Measurements from ENCODE around the gene C16orf92.

C16orf92 gene

DNA sequence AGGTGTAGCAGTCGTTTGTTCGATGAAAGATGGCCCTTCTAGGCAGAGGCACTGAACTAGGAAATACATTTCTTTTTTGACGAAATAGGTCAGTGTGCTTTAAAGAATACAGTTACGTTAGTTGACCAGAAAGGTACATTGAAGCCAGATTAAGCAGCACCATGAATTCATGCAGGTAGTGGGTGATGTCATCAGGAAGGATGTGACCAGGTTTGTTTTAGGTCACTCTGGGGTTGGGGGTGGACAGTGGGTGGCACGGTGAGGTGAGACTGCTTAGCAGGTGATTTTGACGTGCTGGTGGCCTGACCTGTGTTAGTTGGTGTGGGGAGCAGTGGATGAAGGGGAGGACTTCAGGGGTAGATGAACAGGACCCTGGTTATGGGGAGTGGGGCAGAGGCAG is 23.4 kb upstream of the C16orf92 start:
- peaks cover 10 to 14% of the 10 kb centered on the region in 2 donors for H3K4me1 ChIP-seq (ENCODE audit: control insufficient read depth in 1 of 2, insufficient read depth in 2 of 2, low read length in 2 of 2)
- H3K36me3 ChIP-seq (ENCODE audit: control insufficient read depth in 1 of 2, insufficient read depth in 2 of 2, low read length in 2 of 2), result peaks cover 0 to 30% of the 10 kb centered on the region in 2 donors
- H3K27ac ChIP-seq (ENCODE audit: low read length), result no peak overlapping the region
- H3K4me3 ChIP-seq (ENCODE audit: low read depth in 1 of 2, low read length in 2 of 2), result no peak overlapping the region
- no peaks in the 10 kb centered on the region for H3K9me3 ChIP-seq (ENCODE audit: control insufficient read depth in 1 of 2, low read length in 2 of 2)
- H3K27me3 ChIP-seq (ENCODE audit: low read depth, low read length), result no peaks in the 10 kb centered on the region

GRCh38 chr16:30000735-30001631 is 22.0 kb upstream of the C16orf92 start:
- no peaks in the 10 kb centered on the region for H3K27me3 ChIP-seq (ENCODE audit: low read depth, low read length)
- H3K36me3 ChIP-seq (ENCODE audit: control insufficient read depth in 1 of 2, insufficient read depth in 2 of 2, low read length in 2 of 2), result peaks cover 0 to 26% of the 10 kb centered on the region in 2 donors
- H3K4me1 ChIP-seq (ENCODE audit: control insufficient read depth in 1 of 2, insufficient read depth in 2 of 2, low read length in 2 of 2), result peaks cover 6 to 17% of the 10 kb centered on the region in 2 donors
- no peak overlapping the region for H3K27ac ChIP-seq (ENCODE audit: low read length)
- no peaks in the 10 kb centered on the region for H3K9me3 ChIP-seq (ENCODE audit: control insufficient read depth in 1 of 2, low read length in 2 of 2)
- H3K4me3 ChIP-seq (ENCODE audit: low read depth in 1 of 2, low read length in 2 of 2), result no peak overlapping the region

GRCh38 chr16:30002614-30003346 is 20.2 kb upstream of the C16orf92 start:
- Histone ChIP-seq H3K36me3 (ENCODE audit: control insufficient read depth in 1 of 2, insufficient read depth in 2 of 2, low read length in 2 of 2) (peaks cover 0 to 26% of the 10 kb centered on the region in 2 donors), H3K9me3 (ENCODE audit: control insufficient read depth in 1 of 2, low read length in 2 of 2) (no peaks in the 10 kb centered on the region), H3K4me1 (ENCODE audit: control insufficient read depth in 1 of 2, insufficient read depth in 2 of 2, low read length in 2 of 2) (peaks cover 0 to 8% of the 10 kb centered on the region in 2 donors), H3K27ac (ENCODE audit: low read length) (no peak overlapping the region), H3K27me3 (ENCODE audit: low read depth, low read length) (no peaks in the 10 kb centered on the region), H3K4me3 (ENCODE audit: low read depth in 1 of 2, low read length in 2 of 2) (no peak overlapping the region)

- no peak overlapping the region for H3K27ac ChIP-seq (ENCODE audit: low read length)
- no peak overlapping the region for H3K4me3 ChIP-seq (ENCODE audit: low read depth in 1 of 2, low read length in 2 of 2)
- peaks cover 0 to 8% of the 10 kb centered on the region in 2 donors for H3K4me1 ChIP-seq (ENCODE audit: control insufficient read depth in 1 of 2, insufficient read depth in 2 of 2, low read length in 2 of 2)
- H3K36me3 ChIP-seq (ENCODE audit: control insufficient read depth in 1 of 2, insufficient read depth in 2 of 2, low read length in 2 of 2), result peaks cover 0 to 26% of the 10 kb centered on the region in 2 donors
- no peaks in the 10 kb centered on the region for H3K9me3 ChIP-seq (ENCODE audit: control insufficient read depth in 1 of 2, low read length in 2 of 2)
- peaks cover 3% of the 10 kb centered on the region for H3K27me3 ChIP-seq (ENCODE audit: low read depth, low read length)
Observed at GRCh38 chr16:30003670-30004423, 19.2 kb upstream of the C16orf92 start.

- Histone ChIP-seq H3K27ac (ENCODE audit: low read length) (no peak overlapping the region), H3K4me3 (ENCODE audit: low read depth in 1 of 2, low read length in 2 of 2) (no peak overlapping the region), H3K9me3 (ENCODE audit: control insufficient read depth in 1 of 2, low read length in 2 of 2) (no peaks in the 10 kb centered on the region), H3K4me1 (ENCODE audit: control insufficient read depth in 1 of 2, insufficient read depth in 2 of 2, low read length in 2 of 2) (peaks cover 0 to 8% of the 10 kb centered on the region in 2 donors), H3K36me3 (ENCODE audit: control insufficient read depth in 1 of 2, insufficient read depth in 2 of 2, low read length in 2 of 2) (peaks cover 0 to 26% of the 10 kb centered on the region in 2 donors), H3K27me3 (ENCODE audit: low read depth, low read length) (peaks cover 3% of the 10 kb centered on the region)
Observed at GRCh38 chr16:30004424-30004776, 18.6 kb upstream of the C16orf92 start.

GRCh38 chr16:30004811-30005242 is 18.2 kb upstream of the C16orf92 start:
- no peaks in the 10 kb centered on the region for H3K9me3 ChIP-seq (ENCODE audit: control insufficient read depth in 1 of 2, low read length in 2 of 2)
- H3K27ac ChIP-seq (ENCODE audit: low read length), result no peak overlapping the region
- H3K4me1 ChIP-seq (ENCODE audit: control insufficient read depth in 1 of 2, insufficient read depth in 2 of 2, low read length in 2 of 2), result peaks cover 0 to 9% of the 10 kb centered on the region in 2 donors
- H3K4me3 ChIP-seq (ENCODE audit: low read depth in 1 of 2, low read length in 2 of 2), result no peak overlapping the region
- peaks cover 0 to 25% of the 10 kb centered on the region in 2 donors for H3K36me3 ChIP-seq (ENCODE audit: control insufficient read depth in 1 of 2, insufficient read depth in 2 of 2, low read length in 2 of 2)
- peaks cover 4% of the 10 kb centered on the region for H3K27me3 ChIP-seq (ENCODE audit: low read depth, low read length)

GRCh38 chr16:30005341-30006094 is 17.5 kb upstream of the C16orf92 start:
- Histone ChIP-seq H3K9me3 (ENCODE audit: control insufficient read depth in 1 of 2, low read length in 2 of 2) (no peaks in the 10 kb centered on the region), H3K4me3 (ENCODE audit: low read depth in 1 of 2, low read length in 2 of 2) (no peak overlapping the region), H3K27ac (ENCODE audit: low read length) (no peak overlapping the region), H3K27me3 (ENCODE audit: low read depth, low read length) (peaks cover 10% of the 10 kb centered on the region), H3K4me1 (ENCODE audit: control insufficient read depth in 1 of 2, insufficient read depth in 2 of 2, low read length in 2 of 2) (peaks cover 0 to 16% of the 10 kb centered on the region in 2 donors), H3K36me3 (ENCODE audit: control insufficient read depth in 1 of 2, insufficient read depth in 2 of 2, low read length in 2 of 2) (peaks cover 0 to 18% of the 10 kb centered on the region in 2 donors)

- peaks cover 0 to 20% of the 10 kb centered on the region in 2 donors for H3K4me1 ChIP-seq (ENCODE audit: control insufficient read depth in 1 of 2, insufficient read depth in 2 of 2, low read length in 2 of 2)
- peaks cover 0 to 13% of the 10 kb centered on the region in 2 donors for H3K36me3 ChIP-seq (ENCODE audit: control insufficient read depth in 1 of 2, insufficient read depth in 2 of 2, low read length in 2 of 2)
- peaks cover 12% of the 10 kb centered on the region for H3K27me3 ChIP-seq (ENCODE audit: low read depth, low read length)
- no peak overlapping the region for H3K27ac ChIP-seq (ENCODE audit: low read length)
- H3K4me3 ChIP-seq (ENCODE audit: low read depth in 1 of 2, low read length in 2 of 2), result no peak overlapping the region
- no peaks in the 10 kb centered on the region for H3K9me3 ChIP-seq (ENCODE audit: control insufficient read depth in 1 of 2, low read length in 2 of 2)
Observed at GRCh38 chr16:30006095-30006473, 16.9 kb upstream of the C16orf92 start.

- Histone ChIP-seq H3K36me3 (ENCODE audit: control insufficient read depth in 1 of 2, insufficient read depth in 2 of 2, low read length in 2 of 2) (peaks cover 0 to 8% of the 10 kb centered on the region in 2 donors), H3K9me3 (ENCODE audit: control insufficient read depth in 1 of 2, low read length in 2 of 2) (no peaks in the 10 kb centered on the region), H3K4me3 (ENCODE audit: low read depth in 1 of 2, low read length in 2 of 2) (no peak overlapping the region), H3K27me3 (ENCODE audit: low read depth, low read length) (peaks cover 17% of the 10 kb centered on the region), H3K27ac (ENCODE audit: low read length) (no peak overlapping the region), H3K4me1 (ENCODE audit: control insufficient read depth in 1 of 2, insufficient read depth in 2 of 2, low read length in 2 of 2) (peaks cover 0 to 27% of the 10 kb centered on the region in 2 donors)
Observed at GRCh38 chr16:30006659-30007377, 16.2 kb upstream of the C16orf92 start.

DNA sequence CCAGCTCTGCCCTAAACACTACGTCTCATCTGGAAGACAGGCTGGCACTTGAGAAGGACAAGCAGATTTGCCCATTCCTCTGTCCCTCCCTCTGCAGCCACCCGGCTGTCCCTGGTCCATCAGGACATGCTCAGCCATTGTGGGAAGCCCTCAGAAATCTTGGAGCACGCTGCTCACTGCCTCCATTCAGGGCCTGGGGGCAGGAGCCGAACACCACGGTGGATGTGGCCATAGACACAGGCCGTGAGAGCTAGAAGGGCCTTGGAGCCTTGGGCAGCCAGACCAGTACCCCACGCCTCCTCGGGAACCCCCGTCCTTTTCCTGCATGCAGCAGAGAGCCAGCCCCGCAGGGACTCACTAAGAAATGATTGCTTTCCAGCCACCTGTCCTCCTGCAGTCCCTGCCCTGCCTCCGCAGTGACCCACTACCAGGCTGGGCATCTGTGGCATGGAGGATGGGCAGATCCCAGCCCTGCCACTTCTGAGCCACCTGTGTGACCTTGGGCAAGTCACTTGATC is 15.6 kb upstream of the C16orf92 start:
- Histone ChIP-seq H3K9me3 (ENCODE audit: control insufficient read depth in 1 of 2, low read length in 2 of 2) (no peaks in the 10 kb centered on the region), H3K27me3 (ENCODE audit: low read depth, low read length) (peaks cover 21% of the 10 kb centered on the region), H3K4me3 (ENCODE audit: low read depth in 1 of 2, low read length in 2 of 2) (no peak overlapping the region), H3K36me3 (ENCODE audit: control insufficient read depth in 1 of 2, insufficient read depth in 2 of 2, low read length in 2 of 2) (peaks cover 0 to 8% of the 10 kb centered on the region in 2 donors), H3K4me1 (ENCODE audit: control insufficient read depth in 1 of 2, insufficient read depth in 2 of 2, low read length in 2 of 2) (peaks cover 0 to 27% of the 10 kb centered on the region in 2 donors), H3K27ac (ENCODE audit: low read length) (no peak overlapping the region)

Data from muscle layer of duodenum (tissue), 2 donors.